Stomach smooth muscle (tissue), 2 donors: ENCODE measurements around the gene MIOS.

Experiments
- H3K27ac ChIP-seq: one replicate; pipeline ENCODE4 v1.7.0; 2013; ENCODE audit warnings: mild to moderate bottlenecking, low read length, inconsistent platforms
- H3K27me3 ChIP-seq, 2 donors: one replicate each; pipeline ENCODE4 v1.7.0; 2013; ENCODE audit warnings: low read length in 2 of 2; ENCODE audit not compliant: insufficient read depth in 2 of 2, control insufficient read depth in 1 of 2
- H3K36me3 ChIP-seq, 2 donors: one replicate each; pipeline ENCODE4 v1.7.0; 2013; ENCODE audit warnings: low read length in 2 of 2; ENCODE audit not compliant: control insufficient read depth in 2 of 2, insufficient read depth in 2 of 2
- H3K4me1 ChIP-seq: one replicate; pipeline ENCODE4 v1.7.0; 2013; ENCODE audit warnings: low read length; ENCODE audit not compliant: control insufficient read depth, insufficient read depth
- H3K4me3 ChIP-seq, 2 donors: one replicate each; pipeline ENCODE4 v1.7.0; 2013; ENCODE audit warnings: low read length in 2 of 2
- H3K9ac ChIP-seq, 2 donors: one replicate each; pipeline ENCODE4 v1.7.0; 2013; ENCODE audit warnings: low read length in 2 of 2, mild to moderate bottlenecking in 1 of 2
- H3K9me3 ChIP-seq, 2 donors: one replicate each; pipeline ENCODE4 v1.7.0; 2013; ENCODE audit warnings: low read length in 2 of 2; ENCODE audit not compliant: control insufficient read depth in 2 of 2
- donor health status: healthy.
- donor health status: Pancreatic carcinoma.

The MIOS gene

DNA sequence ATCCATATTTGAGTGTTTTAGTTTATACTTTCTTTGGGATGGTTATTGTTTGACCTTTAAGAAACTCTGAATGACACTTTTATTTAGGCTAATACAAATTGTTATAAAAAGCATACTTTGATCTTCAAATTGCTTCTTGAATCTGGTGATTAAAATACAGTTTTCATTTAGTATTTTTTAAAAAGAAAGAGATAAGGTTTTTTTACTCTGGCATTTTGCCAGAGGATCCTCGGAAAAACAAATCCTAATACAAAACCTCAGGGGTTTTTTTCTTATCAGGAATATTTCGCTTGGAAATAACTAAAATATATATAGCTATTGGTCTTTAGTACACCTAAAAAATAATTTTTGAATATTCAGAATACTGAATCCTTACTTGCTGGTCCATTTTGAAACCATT is 17.0 kb downstream of the MIOS start:
- peaks cover 0 to 3% of the 10 kb centered on the region in 2 donors for H3K36me3 ChIP-seq
- H3K4me3 ChIP-seq, result no peak overlapping the region
- H3K9ac ChIP-seq, result no peak overlapping the region
- H3K27ac ChIP-seq, result no peak overlapping the region
- no peaks in the 10 kb centered on the region for H3K4me1 ChIP-seq
- H3K27me3 ChIP-seq, result no peaks in the 10 kb centered on the region
- no peaks in the 10 kb centered on the region for H3K9me3 ChIP-seq

GRCh38 chr7:7584653-7585052 is 18.0 kb downstream of the MIOS start:
- Histone ChIP-seq H3K9me3 (no peaks in the 10 kb centered on the region), H3K27ac (no peak overlapping the region), H3K4me3 (no peak overlapping the region), H3K27me3 (no peaks in the 10 kb centered on the region), H3K4me1 (no peaks in the 10 kb centered on the region), H3K9ac (no peak overlapping the region), H3K36me3 (peaks cover 0 to 3% of the 10 kb centered on the region in 2 donors)

GRCh38 chr7:7585241-7585928 is 18.7 kb downstream of the MIOS start:
- H3K27me3 ChIP-seq, result no peaks in the 10 kb centered on the region
- H3K27ac ChIP-seq, result no peak overlapping the region
- no peaks in the 10 kb centered on the region for H3K4me1 ChIP-seq
- no peak overlapping the region for H3K9ac ChIP-seq
- H3K36me3 ChIP-seq, result peaks cover 0 to 3% of the 10 kb centered on the region in 2 donors
- H3K9me3 ChIP-seq, result no peaks in the 10 kb centered on the region
- H3K4me3 ChIP-seq, result no peak overlapping the region

GRCh38 chr7:7595451-7595850 is 28.8 kb downstream of the MIOS start:
- Histone ChIP-seq H3K9me3 (no peaks in the 10 kb centered on the region), H3K9ac (no peak overlapping the region), H3K27me3 (no peaks in the 10 kb centered on the region), H3K36me3 (peaks cover 3 to 5% of the 10 kb centered on the region in 2 donors), H3K4me1 (no peaks in the 10 kb centered on the region), H3K4me3 (no peak overlapping the region), H3K27ac (no peak overlapping the region)

DNA sequence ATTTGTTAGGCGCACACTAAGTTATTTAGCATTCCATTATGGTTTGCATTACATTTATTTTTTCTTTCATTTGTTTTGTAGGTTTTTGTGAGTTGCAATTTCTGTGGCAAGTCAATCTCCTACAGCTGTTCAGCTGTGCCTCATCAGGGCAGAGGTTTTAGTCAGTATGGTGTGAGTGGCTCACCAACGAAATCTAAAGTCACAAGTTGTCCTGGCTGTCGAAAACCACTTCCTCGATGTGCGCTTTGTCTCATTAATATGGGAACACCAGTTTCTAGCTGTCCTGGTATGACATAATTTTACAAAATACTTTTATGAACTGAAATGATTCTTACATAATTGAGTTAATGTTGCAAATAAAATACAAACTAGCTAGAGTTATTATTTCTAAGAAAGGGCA is 29.5 kb downstream of the MIOS start:
- Histone ChIP-seq H3K27me3 (no peaks in the 10 kb centered on the region), H3K27ac (no peak overlapping the region), H3K9me3 (no peaks in the 10 kb centered on the region), H3K4me1 (no peaks in the 10 kb centered on the region), H3K4me3 (no peak overlapping the region), H3K9ac (no peak overlapping the region), H3K36me3 (peaks cover 3 to 5% of the 10 kb centered on the region in 2 donors)

DNA sequence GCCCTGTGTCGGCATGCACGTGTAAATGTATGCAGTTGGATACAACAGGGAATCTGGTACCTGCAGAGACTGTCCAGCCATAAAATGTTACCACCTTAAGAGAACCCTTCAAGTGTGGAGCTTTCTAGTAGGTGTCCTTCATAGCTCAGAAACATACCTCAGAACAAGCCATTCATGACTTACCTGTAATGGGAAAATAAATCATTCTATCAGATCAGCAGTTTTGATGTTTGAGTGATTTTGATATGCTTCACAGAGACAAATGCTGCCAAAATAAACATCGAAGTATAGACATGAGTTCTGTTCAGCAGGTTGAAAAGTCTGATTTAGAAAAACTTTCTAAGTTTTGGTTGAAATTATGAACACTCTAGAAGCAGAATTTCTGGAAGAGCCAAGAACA is 40.3 kb downstream of the MIOS start:
- H3K4me1 ChIP-seq, result no peaks in the 10 kb centered on the region
- no peaks in the 10 kb centered on the region for H3K27me3 ChIP-seq
- H3K9ac ChIP-seq, result no peak overlapping the region
- H3K4me3 ChIP-seq, result no peak overlapping the region
- H3K27ac ChIP-seq, result no peak overlapping the region
- no peaks in the 10 kb centered on the region for H3K9me3 ChIP-seq
- peaks cover 8 to 9% of the 10 kb centered on the region in 2 donors for H3K36me3 ChIP-seq

DNA sequence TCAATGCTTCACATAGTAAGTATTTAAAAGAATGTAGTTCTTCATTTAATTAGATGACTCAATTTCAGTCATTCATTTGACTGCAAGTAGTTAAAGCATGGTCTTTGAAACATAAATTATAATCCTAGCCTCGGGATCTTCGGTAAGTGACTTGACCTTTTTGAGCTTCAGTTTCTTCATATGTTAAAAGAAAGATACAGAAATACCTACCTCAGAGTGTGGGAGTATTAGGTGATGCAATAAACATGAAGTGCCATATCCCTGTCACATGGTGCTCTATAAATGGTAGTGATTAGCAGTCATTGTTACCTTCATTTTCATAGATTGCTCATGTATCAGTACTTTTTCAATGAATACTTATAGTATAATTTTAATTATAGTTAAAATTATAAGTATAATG is 42.6 kb downstream of the MIOS start:
- no peak overlapping the region for H3K4me3 ChIP-seq
- no peak overlapping the region for H3K27ac ChIP-seq
- no peaks in the 10 kb centered on the region for H3K4me1 ChIP-seq
- peaks cover 8 to 9% of the 10 kb centered on the region in 2 donors for H3K36me3 ChIP-seq
- no peak overlapping the region for H3K9ac ChIP-seq
- no peaks in the 10 kb centered on the region for H3K27me3 ChIP-seq
- H3K9me3 ChIP-seq, result no peaks in the 10 kb centered on the region

DNA sequence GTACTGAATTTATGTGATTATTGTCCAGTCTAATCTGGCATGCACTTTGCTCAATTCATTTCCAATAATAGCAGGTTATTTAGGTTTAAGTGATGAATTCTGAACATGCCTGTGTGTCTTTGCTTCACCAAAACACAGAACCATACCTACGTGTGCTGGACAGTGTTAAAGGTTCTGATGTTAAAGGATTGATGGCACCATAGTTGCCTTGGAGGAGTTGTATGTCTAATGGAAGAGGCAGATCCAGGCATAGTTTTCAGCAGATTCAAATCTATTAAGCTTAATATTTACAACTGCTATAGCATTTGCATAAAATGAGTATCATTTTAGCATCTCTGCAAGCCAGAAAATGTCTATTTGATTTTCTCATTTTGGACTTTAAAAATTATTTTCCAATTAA is 45.8 kb downstream of the MIOS start:
- Histone ChIP-seq H3K9me3 (no peaks in the 10 kb centered on the region), H3K27ac (no peak overlapping the region), H3K4me1 (no peaks in the 10 kb centered on the region), H3K36me3 (peaks cover 0 to 6% of the 10 kb centered on the region in 2 donors), H3K9ac (no peak overlapping the region), H3K4me3 (no peak overlapping the region), H3K27me3 (no peaks in the 10 kb centered on the region)

DNA sequence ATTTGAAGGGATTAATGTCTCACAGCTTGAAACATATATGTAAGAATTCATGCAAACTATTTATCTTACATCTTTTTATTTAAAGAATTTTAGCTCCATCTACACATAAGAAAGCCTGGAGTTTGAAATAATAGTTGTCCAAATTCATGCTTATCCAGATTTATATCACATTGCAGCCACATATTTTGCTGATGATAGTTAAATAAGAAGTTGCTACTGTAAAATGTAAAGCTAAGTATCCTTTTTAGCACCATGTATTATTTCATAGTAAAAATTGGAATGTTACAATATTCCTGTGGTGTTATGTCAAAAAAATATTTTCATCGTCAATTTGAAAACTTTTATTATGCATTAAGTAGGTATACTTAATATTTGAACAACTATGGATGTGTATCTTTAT is 46.5 kb downstream of the MIOS start:
- no peak overlapping the region for H3K4me3 ChIP-seq
- no peak overlapping the region for H3K27ac ChIP-seq
- no peak overlapping the region for H3K9ac ChIP-seq
- no peaks in the 10 kb centered on the region for H3K4me1 ChIP-seq
- H3K9me3 ChIP-seq, result no peaks in the 10 kb centered on the region
- no peaks in the 10 kb centered on the region for H3K27me3 ChIP-seq
- peaks cover 0 to 3% of the 10 kb centered on the region in 2 donors for H3K36me3 ChIP-seq

GRCh38 chr7:7614018-7614741 is 47.5 kb downstream of the MIOS start:
- H3K36me3 ChIP-seq, result no peaks in the 10 kb centered on the region
- no peaks in the 10 kb centered on the region for H3K27me3 ChIP-seq
- no peaks in the 10 kb centered on the region for H3K9me3 ChIP-seq
- H3K9ac ChIP-seq, result no peak overlapping the region
- H3K27ac ChIP-seq, result no peak overlapping the region
- no peaks in the 10 kb centered on the region for H3K4me1 ChIP-seq
- H3K4me3 ChIP-seq, result no peak overlapping the region

GRCh38 chr7:7617550-7617949 is 50.9 kb downstream of the MIOS start:
- H3K27ac ChIP-seq, result no peak overlapping the region
- no peaks in the 10 kb centered on the region for H3K4me1 ChIP-seq
- H3K27me3 ChIP-seq, result no peaks in the 10 kb centered on the region
- no peaks in the 10 kb centered on the region for H3K36me3 ChIP-seq
- no peak overlapping the region for H3K9ac ChIP-seq
- no peak overlapping the region for H3K4me3 ChIP-seq
- no peaks in the 10 kb centered on the region for H3K9me3 ChIP-seq
